HCT116 (cell line): ENCODE measurements around the gene RHPN2. TPM values are rescaled to one million over a fixed set of nuclear protein-coding genes. Genes with fewer than 3 reads are reported as not detected.

Source experiments
- ATAC-seq: fragments of 200-7000 bp; cut with Tn5 transposase; 2 replicates; pipeline ENCODE4 v1.9.1; 2020; ENCODE audit warnings: mild to moderate bottlenecking, moderate library complexity
- BruUV-seq: library from RNA; stranded (reverse); fragments of 400-500 nt; replicated peaks from 2 replicates; lab custom pipeline; 2021; lab: Mats Ljungman, UMichigan
- CTCF ChIA-PET: fragments of 300-600 bp; sonication (Branson Sonifier 250); formaldehyde crosslinking; loops from one replicate; lab custom pipeline; 2021; ENCODE audit warnings: antibody characterized with exemption; lab: Charles Lee
- POLR2A ChIA-PET: fragments of 300-600, 350-600 bp; sonication (Branson Sonifier 250); formaldehyde crosslinking; loops from one replicate; lab custom pipeline; 2021; ENCODE audit warnings: antibody characterized with exemption; lab: Charles Lee
- RAD21 ChIA-PET, 2 experiments: fragments of 300-600 bp; sonication (Branson Sonifier 250); formaldehyde crosslinking; loops; one replicate each; lab custom pipeline; 2023; ENCODE audit warnings: low total read pairs in 2 of 2; ENCODE audit not compliant: uncharacterized antibody in 2 of 2, unreplicated experiment in 2 of 2, low non-redundant PET in 1 of 2; lab: Charles Lee
- DNase-seq: peaks from one replicate; pipeline ENCODE4 v3.0.0-alpha.2; 2010; ENCODE audit warnings: low read depth, low spot score
- H2AFZ ChIP-seq: fragments of 200-600 bp; shearing (Covaris generic), sonication (generic); 2 replicates; pipeline ENCODE4 v1.6.1; 2017; ENCODE audit warnings: low read depth, mixed run types, mixed read lengths, antibody characterized with exemption, low read length; ENCODE audit not compliant: poor library complexity, severe bottlenecking
- H3K27ac ChIP-seq: 2 replicates; pipeline ENCODE4 v1.5.1; 2012; ENCODE audit warnings: low read depth, low read length
- H3K27me3 ChIP-seq: fragments of 200-600 bp; sonication (generic); 2 replicates; pipeline ENCODE4 v1.6.1; 2016; ENCODE audit warnings: mixed run types, low read length, mixed read lengths; ENCODE audit not compliant: insufficient read depth
- H3K36me3 ChIP-seq, 2 experiments: fragments of 200-500 bp in 1 of 2; fragments of 200-600 bp in 1 of 2; sonication (Bioruptor generic) in 1 of 2; sonication (generic) in 1 of 2; 2 replicates each; pipeline versions ENCODE4 v1.5.1 to v1.6.1; 2014 to 2016; ENCODE audit warnings: low read length in 2 of 2, inconsistent platforms in 1 of 2, mixed read lengths in 1 of 2, mixed run types in 1 of 2; ENCODE audit not compliant: insufficient read depth in 2 of 2, control insufficient read depth in 1 of 2
- H3K4me1 ChIP-seq, 2 experiments: fragments of 200-600 bp in 1 of 2; sonication (generic) in 1 of 2; 2 replicates each; pipeline versions ENCODE4 v1.5.1 to v1.6.1; 2012 to 2017; ENCODE audit warnings: low read length in 2 of 2, inconsistent platforms in 1 of 2, mild to moderate bottlenecking in 1 of 2, mixed read lengths in 1 of 2, mixed run types in 1 of 2, moderate library complexity in 1 of 2; ENCODE audit not compliant: insufficient read depth in 2 of 2, control insufficient read depth in 1 of 2
- H3K4me2 ChIP-seq: fragments of 200-600 bp; sonication (generic); 2 replicates; pipeline ENCODE4 v1.6.1; 2017; ENCODE audit warnings: mixed run types, low read length, mixed read lengths
- H3K4me3 ChIP-seq, 2 experiments: fragments of 200-600 bp in 1 of 2; sonication (generic) in 1 of 2; replicated peaks in 1 of 2; 2 replicates each; pipeline ENCODE4 v1.5.1; 2011 to 2016; ENCODE audit warnings: low read length in 2 of 2, control low read depth in 1 of 2, low read depth in 1 of 2, mild to moderate bottlenecking in 1 of 2, mixed read lengths in 1 of 2, mixed run types in 1 of 2
- H3K79me2 ChIP-seq: fragments of 200-600 bp; sonication (generic); 2 replicates; pipeline ENCODE4 v1.6.1; 2017; ENCODE audit warnings: mild to moderate bottlenecking, mixed run types, low read length, moderate library complexity, mixed read lengths; ENCODE audit not compliant: insufficient read depth
- H3K9ac ChIP-seq: fragments of 200-600 bp; sonication (generic); 2 replicates; pipeline ENCODE4 v1.6.1; 2016; ENCODE audit warnings: low read length, mixed read lengths
- H3K9me2 ChIP-seq: fragments of 200-600 bp; sonication (generic), shearing (Covaris generic); 2 replicates; pipeline ENCODE4 v1.6.1; 2017; ENCODE audit warnings: mixed run types, mild to moderate bottlenecking, moderate library complexity; ENCODE audit not compliant: insufficient read depth
- H3K9me3 ChIP-seq, 2 experiments: fragments of 200-500 bp in 1 of 2; fragments of 200-600 bp in 1 of 2; sonication (Bioruptor generic) in 1 of 2; sonication (generic) in 1 of 2; 2 replicates each; pipeline ENCODE4 v1.6.1; 2014 to 2017; ENCODE audit warnings: low read length in 2 of 2, mixed read lengths in 2 of 2, inconsistent platforms in 1 of 2, low read depth in 1 of 2, mild to moderate bottlenecking in 1 of 2, mixed run types in 1 of 2, moderate library complexity in 1 of 2; ENCODE audit not compliant: control insufficient read depth in 1 of 2, insufficient read depth in 1 of 2
- H4K20me1 ChIP-seq: fragments of 200-600 bp; sonication (generic), shearing (Covaris generic); 2 replicates; pipeline ENCODE4 v1.6.1; 2017; ENCODE audit warnings: mixed run types, mild to moderate bottlenecking, moderate library complexity; ENCODE audit not compliant: insufficient read depth
- CBX3 ChIP-seq: IDR thresholded peaks from 2 replicates; pipeline ENCODE4 v1.6.1; 2012; ENCODE audit warnings: low read depth
- EZH2 ChIP-seq: fragments of 200-600 bp; sonication (generic); IDR thresholded peaks from 2 replicates; pipeline ENCODE4 v1.6.1; 2017; ENCODE audit warnings: antibody characterized with exemption, mixed run types
- SIN3A ChIP-seq: IDR thresholded peaks from 2 replicates; pipeline ENCODE4 v1.6.1; 2012; ENCODE audit warnings: low read depth
- SRF ChIP-seq: IDR thresholded peaks from 2 replicates; pipeline ENCODE4 v1.6.1; 2012; ENCODE audit warnings: low read depth
- YY1 ChIP-seq: IDR thresholded peaks from 2 replicates; pipeline ENCODE4 v1.6.1; 2011; ENCODE audit warnings: low read length, low read depth, moderate library complexity, mild to moderate bottlenecking; ENCODE audit not compliant: insufficient replicate concordance; ENCODE audit errors: extremely low read depth
- ZFX ChIP-seq: fragments of 450-650 bp; IDR thresholded peaks from 2 replicates; pipeline ENCODE4 v1.6.1; 2017
- intact Hi-C: fragments of 100-400 bp; cut with micrococcal nuclease; formaldehyde crosslinking; loops from 2 replicates; pipeline ENCODE4 v1.10.0; 2022
- total RNA-seq: library from RNA; stranded (reverse); gene quantifications from one replicate; pipeline ENCODE4 v1.2.1, GENCODE V29; 2021; ENCODE audit not compliant: unreplicated experiment

RHPN2 gene
- total RNA-seq, 1 experiment from 2014 or later = 33.3 TPM

- ATAC-seq = no peak
- H3K9me3 ChIP-seq = no peaks in the 10 kb centered on the region
- CTCF ChIA-PET = no interaction called here
- no peak overlapping the region for H3K4me3 ChIP-seq
- POLR2A ChIA-PET = no interaction called here
- H3K79me2 ChIP-seq = no peaks in the 10 kb centered on the region
- no peaks in the 10 kb centered on the region for H3K4me1 ChIP-seq
- no peaks in the 10 kb centered on the region for H4K20me1 ChIP-seq
- RAD21 ChIA-PET = no interaction called here
- DNase-seq = no peak
- no peak overlapping the region for H3K27ac ChIP-seq
- H2AFZ ChIP-seq = no peak overlapping the region
- H3K4me2 ChIP-seq = no peak overlapping the region
- intact Hi-C loops = no loop called here
- H3K9me2 ChIP-seq = no peaks in the 10 kb centered on the region
- TF ChIP-seq YY1 (no peak), CBX3 (no peak), SIN3A (no peak), EZH2 (no peak), ZFX (no peak), SRF (no peak)
- peaks cover 2 to 3% of the 10 kb centered on the region in 2 experiments; a peak in 3 of 4 replicates for H3K36me3 ChIP-seq
- no TSS peak for BruUV-seq
- no peak overlapping the region for H3K9ac ChIP-seq
- H3K27me3 ChIP-seq = no peaks in the 10 kb centered on the region
Observed at GRCh38 chr19:32928806-32929205, 135.9 kb downstream of the RHPN2 start.

Other genes starting within 250 kb of the RHPN2 start
- 0.42 TPM for gene SLC7A9, start 195.1 kb downstream of the RHPN2 start, total RNA-seq
- gene CEP89, start 92.9 kb downstream of the RHPN2 start, total RNA-seq = 27.6 TPM
- gene FAAP24, start 92.6 kb downstream of the RHPN2 start, total RNA-seq = 4.9 TPM
- 7.8 TPM for gene GPATCH1, start 16.3 kb upstream of the RHPN2 start, total RNA-seq
- not detected for gene WDR88, start 67.2 kb upstream of the RHPN2 start, total RNA-seq
- 29.0 TPM for gene LRP3, start 129.4 kb upstream of the RHPN2 start, total RNA-seq
- 0.25 TPM for gene SLC7A10, start 161.0 kb upstream of the RHPN2 start, total RNA-seq
- 7.0 TPM for gene CEBPA, start 237.6 kb upstream of the RHPN2 start, total RNA-seq